IMR-90 (cell line): ENCODE results near the gene STX19.

Experiments used
- CTCF ChIP-seq: conservative IDR thresholded peaks from 2 replicates; pipeline ENCODE4 v1.5.1; 2012; ENCODE audit warnings: mild to moderate bottlenecking, low read depth, low read length, improper control_type of control experiment
- MAFK ChIP-seq: IDR thresholded peaks from 2 replicates; pipeline ENCODE4 v1.6.1; 2012; ENCODE audit warnings: low read depth, low read length, improper control_type of control experiment

- TF ChIP-seq CTCF (no peak), MAFK (no peak)
Observed at GRCh38 chr3:94015025-94015424, 13.4 kb downstream of the STX19 start.
